Endodermal cell (in vitro differentiated cells): ENCODE measurements around the gene PODN. TPM values are rescaled to one million over a fixed set of nuclear protein-coding genes. Genes with fewer than 3 reads are reported as not detected.
A peak's percentile ranks its signal among the peaks of the same experiment; 100 is the strongest.

Source experiments
- DNase-seq: peaks from one replicate; pipeline ENCODE4 v3.0.0-alpha.2; 2017
- H3K27ac ChIP-seq: 2 replicates; pipeline ENCODE4 v1.5.1; 2013; ENCODE audit warnings: mild to moderate bottlenecking, low read depth, low read length, moderate library complexity
- H3K27me3 ChIP-seq: 2 replicates; pipeline ENCODE4 v1.6.1; 2013; ENCODE audit warnings: mild to moderate bottlenecking, low read length, moderate library complexity; ENCODE audit not compliant: insufficient read depth, control insufficient read depth, poor library complexity, severe bottlenecking
- H3K36me3 ChIP-seq: 2 replicates; pipeline ENCODE4 v1.7.0; 2013; ENCODE audit warnings: mild to moderate bottlenecking, low read length, moderate library complexity; ENCODE audit not compliant: control insufficient read depth, insufficient read depth
- H3K4me1 ChIP-seq: one replicate; pipeline ENCODE4 v1.7.0; 2013; ENCODE audit warnings: low read length; ENCODE audit not compliant: control insufficient read depth, insufficient read depth
- H3K4me3 ChIP-seq: 2 replicates; pipeline ENCODE4 v1.5.1; 2013; ENCODE audit warnings: mild to moderate bottlenecking, low read length, moderate library complexity
- H3K9ac ChIP-seq: 2 replicates; pipeline ENCODE4 v1.6.1; 2013; ENCODE audit warnings: mild to moderate bottlenecking, low read length, moderate library complexity; ENCODE audit not compliant: poor library complexity, severe bottlenecking; ENCODE audit errors: extremely low read depth
- H3K9me3 ChIP-seq: 2 replicates; pipeline ENCODE4 v1.6.1; 2013; ENCODE audit warnings: mild to moderate bottlenecking, low read length, moderate library complexity; ENCODE audit not compliant: control insufficient read depth
- H3K27ac Mint-ChIP-seq: 2 replicates; pipeline ENCODE4 v1.8.0; 2020; ENCODE audit warnings: mixed read lengths
- H3K27me3 Mint-ChIP-seq: 2 replicates; pipeline ENCODE4 v1.8.0; 2021; ENCODE audit warnings: mild to moderate bottlenecking, mixed read lengths; ENCODE audit not compliant: insufficient read depth
- H3K36me3 Mint-ChIP-seq: 2 replicates; pipeline ENCODE4 v1.8.0; 2020; ENCODE audit warnings: low read depth, mixed read lengths
- H3K4me1 Mint-ChIP-seq: 2 replicates; pipeline ENCODE4 v1.8.0; 2020; ENCODE audit warnings: mixed read lengths
- H3K4me3 Mint-ChIP-seq: 2 replicates; pipeline ENCODE4 v1.8.0; 2020; ENCODE audit warnings: mild to moderate bottlenecking, moderate library complexity, mixed read lengths
- H3K9me3 Mint-ChIP-seq: 2 replicates; pipeline ENCODE4 v1.8.0; 2020; ENCODE audit warnings: mild to moderate bottlenecking, mixed read lengths
- WGBS, 2 experiments: methylation state at CpG; one replicate each; pipeline versions ENCODE4 v1.1.5 to v1.1.7; 2013; ENCODE audit warnings: missing lambda C conversion rate in 2 of 2, mixed read lengths in 1 of 2; ENCODE audit not compliant: insufficient coverage in 1 of 2, insufficient read length in 1 of 2; 5-methylcytosine and 5-hydroxymethylcytosine counted together
- total RNA-seq, 2 donors: library from RNA; stranded (reverse); fragmentation: NEBNext Ultra II Directional in 1 of 2; extraction: Animal tissue kit (Norgen Biotek cat#: 25700) in 1 of 2; gene quantifications; 2 replicates in 1 of 2; 3 replicates in 1 of 2; pipeline ENCODE4 v1.2.1, GENCODE V29; 2021
- TF ChIP-seq, protein P1 (sequence below): fragments of 200-600 bp; sonication (generic); conservative IDR thresholded peaks from 2 replicates; pipeline ENCODE4 v1.5.0; 2021; ENCODE audit warnings: antibody characterized with exemption, mild to moderate bottlenecking

PODN gene
- total RNA-seq, 2 donors from 2014 or later = 3.0 to 3.6 TPM

DNA sequence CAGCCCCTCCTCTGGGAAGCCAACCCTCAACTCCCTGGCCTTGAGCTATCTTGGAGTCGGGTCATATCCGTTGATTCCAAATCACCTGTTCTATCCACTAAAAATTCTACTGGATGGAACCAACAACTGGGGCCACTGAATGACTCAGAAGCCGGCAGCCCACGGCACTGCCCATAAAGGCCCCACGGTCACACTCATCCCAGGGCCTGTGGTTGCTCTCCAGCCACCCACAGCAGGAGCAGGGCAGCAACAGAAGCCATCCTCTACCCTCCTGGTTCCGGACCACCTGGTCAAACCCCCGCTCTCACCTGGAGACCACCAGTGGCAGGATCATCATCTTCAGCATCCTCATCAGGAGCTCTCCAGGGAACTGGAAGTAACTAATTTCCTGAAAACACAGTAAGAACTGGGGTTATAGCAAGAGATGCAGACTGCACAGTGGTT lies 72.1 kb downstream of the PODN start:
- peaks cover 31% of the 10 kb centered on the region for H3K27me3 Mint-ChIP-seq
- H3K27ac ChIP-seq = no peak overlapping the region

More for the DNA sequence above, 72.1 kb downstream of the PODN start:
- no peaks in the 10 kb centered on the region for H3K4me1 ChIP-seq
- WGBS, 2 experiments = 94 to 96% methylated on average over 3 to 7 of the region's 7 CpGs
- peak; percentile 24 for DNase-seq
- TF ChIP-seq, protein P1, sequence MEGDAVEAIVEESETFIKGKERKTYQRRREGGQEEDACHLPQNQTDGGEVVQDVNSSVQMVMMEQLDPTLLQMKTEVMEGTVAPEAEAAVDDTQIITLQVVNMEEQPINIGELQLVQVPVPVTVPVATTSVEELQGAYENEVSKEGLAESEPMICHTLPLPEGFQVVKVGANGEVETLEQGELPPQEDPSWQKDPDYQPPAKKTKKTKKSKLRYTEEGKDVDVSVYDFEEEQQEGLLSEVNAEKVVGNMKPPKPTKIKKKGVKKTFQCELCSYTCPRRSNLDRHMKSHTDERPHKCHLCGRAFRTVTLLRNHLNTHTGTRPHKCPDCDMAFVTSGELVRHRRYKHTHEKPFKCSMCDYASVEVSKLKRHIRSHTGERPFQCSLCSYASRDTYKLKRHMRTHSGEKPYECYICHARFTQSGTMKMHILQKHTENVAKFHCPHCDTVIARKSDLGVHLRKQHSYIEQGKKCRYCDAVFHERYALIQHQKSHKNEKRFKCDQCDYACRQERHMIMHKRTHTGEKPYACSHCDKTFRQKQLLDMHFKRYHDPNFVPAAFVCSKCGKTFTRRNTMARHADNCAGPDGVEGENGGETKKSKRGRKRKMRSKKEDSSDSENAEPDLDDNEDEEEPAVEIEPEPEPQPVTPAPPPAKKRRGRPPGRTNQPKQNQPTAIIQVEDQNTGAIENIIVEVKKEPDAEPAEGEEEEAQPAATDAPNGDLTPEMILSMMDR = no peak
- no peaks in the 10 kb centered on the region for H3K27me3 ChIP-seq
- Mint-ChIP-seq H3K36me3 (peaks cover 2% of the 10 kb centered on the region), H3K27ac (no peak overlapping the region), H3K4me3 (no peak overlapping the region), H3K4me1 (peaks cover 20% of the 10 kb centered on the region), H3K9me3 (peaks cover 19% of the 10 kb centered on the region)
- H3K9me3 ChIP-seq = peaks cover 12% of the 10 kb centered on the region
- no peak overlapping the region for H3K9ac ChIP-seq
- H3K36me3 ChIP-seq = no peaks in the 10 kb centered on the region
- H3K4me3 ChIP-seq = no peak overlapping the region

Other genes starting within 250 kb of the PODN start
- 1 to 10 TPM; 1.5 to 3.2 TPM for gene ZYG11A, start 219.5 kb upstream of the PODN start, total RNA-seq
- gene ECHDC2, start 140.5 kb upstream of the PODN start, total RNA-seq = 100 to 1,000 TPM in 1 of 2 donors, 10 to 100 TPM in 1; 71.5 to 111 TPM
- gene SCP2, start 134.9 kb upstream of the PODN start, total RNA-seq = 10 to 100 TPM; 69.3 to 99.4 TPM
- 1 to 10 TPM; 1.7 to 2.3 TPM for gene SLC1A7, start 80.4 kb downstream of the PODN start, total RNA-seq
- 10 to 100 TPM; 28.7 to 31.3 TPM for gene CPT2, start 134.6 kb downstream of the PODN start, total RNA-seq
- 10 to 100 TPM; 64.4 to 74.2 TPM for gene CZIB, start 158.4 kb downstream of the PODN start, total RNA-seq
- 10 to 100 TPM; 59.1 to 74.7 TPM for gene MAGOH, start 176.3 kb downstream of the PODN start, total RNA-seq